HG03139 (cell line): Measurements from ENCODE around the gene CX3CR1.

Source experiments
- ATAC-seq: cut with Tn5 transposase; IDR thresholded peaks from one replicate; pipeline ENCODE4 v1.9.1; 2021; ENCODE audit not compliant: unreplicated experiment

CX3CR1 gene

DNA sequence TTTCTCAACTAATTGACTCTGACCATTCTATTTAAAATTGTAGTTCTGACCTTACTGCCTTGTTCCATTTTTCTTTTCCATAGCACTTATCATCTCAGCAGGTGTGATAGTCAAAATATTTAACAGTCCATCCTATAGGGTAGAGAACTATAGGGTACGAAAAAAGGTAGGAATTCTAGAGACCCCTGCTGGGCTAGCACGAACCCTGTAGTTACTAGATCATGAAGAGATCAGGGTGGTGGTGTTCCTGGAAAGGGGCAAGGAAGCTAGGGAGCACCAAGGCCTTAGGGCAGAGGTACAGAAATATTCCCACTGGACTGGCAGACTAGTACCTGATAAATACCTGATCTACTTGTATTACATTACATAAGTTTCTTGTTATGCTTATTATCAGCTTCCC, 55.5 kb downstream of the CX3CR1 start:
- no peak for ATAC-seq

DNA sequence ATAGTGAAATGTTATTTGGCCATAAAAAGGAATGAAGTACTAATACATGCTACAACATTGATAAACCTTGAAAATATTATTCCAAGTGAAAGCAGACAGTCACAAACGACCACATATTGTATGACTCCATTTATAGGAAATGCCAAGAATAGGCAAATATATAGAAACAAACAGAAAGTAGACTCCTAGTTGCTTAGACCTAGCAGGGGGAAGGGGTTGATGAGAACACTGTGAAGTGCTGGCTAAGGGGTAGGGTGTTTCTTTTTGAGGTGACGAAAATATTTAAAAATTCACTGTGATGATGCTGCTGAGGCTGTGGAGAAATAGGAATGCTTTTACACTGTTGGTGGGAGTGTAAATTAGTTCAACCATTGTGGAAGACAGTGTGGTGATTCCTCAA, 56.9 kb downstream of the CX3CR1 start:
- ATAC-seq = no peak

DNA sequence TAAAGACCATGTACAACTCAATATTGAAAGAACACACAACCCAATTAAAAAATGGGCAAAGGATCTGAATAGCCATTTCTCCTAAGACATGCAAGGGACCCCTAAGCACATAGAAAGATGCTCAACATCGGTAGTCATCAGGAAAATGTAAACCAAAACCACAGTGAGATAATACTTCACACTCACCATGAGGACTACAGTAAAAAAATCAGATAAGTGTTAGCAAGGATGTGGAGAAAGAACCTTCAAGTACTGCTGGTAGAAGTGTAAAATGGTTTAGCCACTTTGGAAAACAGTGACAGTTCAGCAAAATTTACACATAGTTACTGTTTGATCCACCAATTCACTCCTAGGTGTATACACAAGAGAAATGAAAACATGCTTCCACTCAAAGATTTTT, 57.4 kb downstream of the CX3CR1 start:
- no peak for ATAC-seq

DNA sequence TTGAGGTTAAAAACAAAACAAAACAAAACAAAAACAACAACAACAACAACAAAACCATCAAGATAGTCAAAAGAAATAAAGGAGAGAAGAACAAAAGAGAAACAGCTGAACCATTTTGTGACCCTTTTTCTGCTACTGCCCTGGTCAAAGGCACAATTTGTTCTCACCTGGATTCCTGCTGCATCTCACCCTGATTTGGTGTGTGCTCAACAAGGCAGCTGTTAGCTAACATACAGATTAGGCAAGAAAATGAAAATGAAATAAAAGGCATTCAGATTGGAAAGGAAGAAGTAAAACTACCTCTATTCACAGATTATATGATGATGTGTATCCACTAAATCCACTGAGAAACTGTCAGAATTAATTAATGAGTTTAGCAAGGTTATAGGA, 58.7 kb downstream of the CX3CR1 start:
- no peak for ATAC-seq

DNA sequence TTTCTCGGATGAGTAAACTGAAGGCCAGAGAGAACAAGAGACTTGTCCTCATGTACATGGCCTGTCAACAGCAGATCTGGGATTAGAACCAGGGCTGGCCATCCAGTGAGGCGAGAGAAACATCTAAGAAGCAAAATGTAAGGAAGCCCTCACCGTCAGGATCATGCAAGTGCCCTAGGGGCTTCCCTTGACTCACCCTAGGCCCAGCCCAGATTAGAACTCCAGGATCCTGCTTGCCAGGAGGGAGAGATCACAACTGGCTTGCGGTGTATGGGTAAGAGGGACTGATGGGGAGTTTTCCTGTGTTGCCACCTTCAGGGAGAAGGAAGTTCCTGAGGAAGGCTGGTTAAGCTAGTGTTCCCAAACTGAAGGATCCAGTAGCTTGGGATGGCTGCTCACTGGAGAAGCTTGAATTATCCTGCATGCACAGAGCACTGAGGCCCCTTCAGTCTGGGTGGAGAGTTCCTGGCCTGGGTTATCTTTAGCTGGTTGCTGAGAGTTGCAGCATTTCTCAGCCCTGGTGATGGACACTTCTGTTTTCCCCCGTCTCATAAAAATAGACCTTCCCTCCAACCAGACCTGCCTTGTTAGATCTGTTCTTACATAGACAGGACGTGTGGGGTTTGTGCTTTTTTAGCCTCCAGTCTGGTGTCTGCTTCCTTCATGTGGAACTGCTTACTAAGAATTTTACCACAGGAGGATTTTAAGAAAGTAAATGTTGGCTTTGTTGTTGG, 59.3 kb downstream of the CX3CR1 start:
- no peak for ATAC-seq

DNA sequence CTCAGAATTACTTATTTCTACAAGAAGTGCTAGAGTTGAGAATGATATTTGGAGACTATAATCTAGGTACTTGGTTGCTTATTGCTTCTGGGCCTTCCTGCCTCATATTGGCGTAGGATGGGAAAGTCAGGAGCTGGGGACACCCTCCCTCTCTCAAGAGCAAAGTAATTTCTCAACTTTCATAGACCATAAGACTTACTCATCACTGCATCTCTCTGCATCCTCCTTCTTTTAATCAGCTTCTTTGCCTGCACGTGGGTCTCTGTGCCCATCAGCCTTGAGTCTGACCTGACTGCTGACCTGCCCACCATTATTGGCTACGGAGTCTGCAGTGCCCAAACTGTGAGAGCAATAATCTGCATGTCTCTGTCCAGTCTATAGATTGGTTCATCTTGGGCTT, 60.1 kb downstream of the CX3CR1 start:
- no peak for ATAC-seq

DNA sequence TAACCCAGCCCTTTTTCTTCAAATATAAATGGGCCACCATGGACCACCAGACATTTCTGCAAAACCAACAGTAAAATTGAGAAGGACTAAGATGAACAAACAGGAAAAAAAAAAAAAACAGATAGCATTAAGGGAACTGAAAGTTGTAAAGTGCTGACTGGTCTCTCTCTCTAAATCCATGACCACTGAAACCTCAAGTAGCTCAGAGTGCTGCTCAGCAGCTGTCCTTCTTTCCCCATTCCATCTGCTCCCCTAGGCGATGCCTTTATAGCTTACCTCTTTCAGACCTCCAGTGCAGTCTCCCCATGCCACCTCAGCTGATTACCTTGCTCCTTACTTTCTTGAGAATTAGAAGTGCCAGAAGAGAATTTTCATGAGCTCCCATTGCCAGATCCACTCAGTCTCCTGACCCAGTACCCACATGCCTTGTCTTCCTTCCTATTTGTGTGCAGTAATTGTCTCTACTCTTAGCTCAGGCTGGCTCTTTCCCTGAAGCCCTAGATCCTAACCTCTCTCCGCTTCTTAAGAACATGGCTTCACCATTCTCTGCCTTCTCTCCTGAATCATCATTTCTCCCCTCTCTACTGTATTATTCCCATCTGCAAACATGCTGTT, 63.6 kb downstream of the CX3CR1 start:
- peak; percentile 96 for ATAC-seq

DNA sequence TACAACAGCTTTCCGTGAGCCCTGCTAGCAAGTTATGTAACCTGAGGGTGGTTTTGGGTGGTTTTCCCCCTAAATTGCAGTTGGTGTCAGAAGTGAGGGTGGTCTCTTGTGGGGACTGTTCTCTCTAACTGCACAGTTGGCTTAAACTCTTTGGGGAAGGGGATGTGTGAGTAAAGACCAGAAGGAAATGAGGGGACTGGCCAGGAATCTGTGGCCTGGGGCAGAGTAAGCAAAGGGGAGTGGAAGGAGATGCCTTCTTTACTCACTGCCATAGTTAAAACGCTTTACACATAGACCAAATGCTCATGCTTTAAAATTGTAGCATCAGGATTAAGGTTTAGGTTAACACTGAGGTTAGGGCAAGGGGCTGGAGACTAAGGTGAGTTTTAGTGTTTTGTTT, 66.2 kb downstream of the CX3CR1 start:
- ATAC-seq = no peak
